ENCODE measurements around the gene TPRG1.
A peak's percentile ranks its signal among the peaks of the same experiment; 100 is the strongest.

Gene TPRG1

DNA sequence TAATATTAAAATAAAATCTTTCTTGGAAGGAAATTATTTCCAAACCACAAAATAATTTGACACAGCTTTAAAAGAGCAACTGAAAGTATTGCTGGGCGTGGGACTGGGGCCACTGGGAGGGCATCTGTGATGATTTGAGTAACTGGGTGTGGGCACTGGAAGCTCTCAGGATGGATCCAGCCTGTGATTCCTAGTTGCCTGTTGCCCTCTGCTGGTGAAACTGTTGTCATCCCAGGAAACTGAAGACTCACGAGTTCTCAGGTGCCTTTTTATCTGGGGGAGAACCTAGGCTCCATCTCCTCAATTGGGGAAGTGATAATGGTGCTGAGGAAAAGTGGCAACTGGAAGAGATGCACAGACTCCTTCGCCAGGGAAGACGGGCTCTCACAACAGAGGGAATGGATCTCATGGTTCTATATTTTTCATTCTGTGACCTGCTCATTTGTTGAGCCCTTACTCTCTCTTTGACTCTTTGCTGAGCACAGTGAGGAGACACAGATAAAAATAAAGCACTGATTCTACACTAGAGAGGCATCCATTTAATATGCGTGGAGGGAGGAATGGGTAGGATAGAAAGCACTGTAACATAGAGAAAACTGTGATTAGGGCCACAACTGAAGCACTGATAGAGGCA lies 61.6 kb downstream of the TPRG1 start:
- DNase-seq = peak; percentile 50

DNA sequence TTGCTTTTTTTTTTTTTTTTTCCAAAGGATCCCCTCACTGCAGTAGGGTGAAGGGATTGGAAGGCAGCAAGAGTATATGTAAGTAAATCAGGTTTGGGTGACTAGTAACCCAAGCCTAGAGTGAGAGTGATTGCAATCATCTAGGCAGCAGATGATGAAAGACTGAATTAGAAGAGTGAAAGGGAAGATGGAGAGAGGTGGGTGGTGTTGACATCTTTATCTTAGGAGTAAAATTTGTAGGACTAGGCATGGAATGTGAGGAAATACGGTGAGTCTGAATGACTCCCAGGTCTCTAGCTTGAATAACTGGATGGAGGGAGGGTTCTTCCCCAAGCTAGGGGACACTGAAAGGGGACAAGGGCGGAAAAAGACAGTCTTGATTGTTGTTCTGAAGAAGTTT lies 63.4 kb downstream of the TPRG1 start:
- no peak for DNase-seq

DNA sequence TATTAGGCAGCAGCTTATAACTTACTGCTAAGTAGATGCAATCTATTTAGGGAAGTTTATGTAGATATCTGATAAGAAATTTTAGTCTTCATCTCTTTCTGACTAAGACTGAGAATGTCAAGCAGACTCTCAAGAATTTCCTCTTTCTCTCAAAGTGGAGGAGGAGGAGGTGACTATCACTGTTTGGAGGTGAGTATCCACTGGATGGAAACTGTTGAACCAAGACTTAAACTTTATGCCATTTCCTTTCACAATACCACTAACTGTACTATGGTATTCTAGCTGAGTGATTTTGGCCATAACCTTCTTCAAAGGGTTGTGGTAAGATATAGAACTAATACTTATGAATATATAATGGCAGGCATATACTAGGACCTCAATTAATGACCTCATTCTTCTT lies 64.6 kb downstream of the TPRG1 start:
- DNase-seq = no peak

DNA sequence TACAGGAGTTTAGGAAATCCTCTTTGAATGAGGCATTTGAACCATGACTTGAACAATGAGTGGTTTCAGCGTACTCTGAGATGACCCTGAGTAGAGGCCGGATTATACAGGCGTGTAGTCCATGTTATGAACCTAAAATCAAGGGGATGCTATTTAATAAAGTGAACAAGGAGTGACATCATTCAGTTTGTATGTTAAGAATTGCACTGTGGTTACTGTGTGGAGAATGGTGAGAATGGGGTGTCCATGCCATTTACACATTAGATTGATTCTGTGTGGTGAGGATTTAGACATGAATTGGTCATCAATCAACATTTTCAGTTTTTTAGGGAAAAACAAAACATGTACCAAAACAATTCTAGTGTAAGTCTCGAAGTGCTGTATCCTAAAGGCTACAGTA lies 65.8 kb downstream of the TPRG1 start:
- DNase-seq = no peak

DNA sequence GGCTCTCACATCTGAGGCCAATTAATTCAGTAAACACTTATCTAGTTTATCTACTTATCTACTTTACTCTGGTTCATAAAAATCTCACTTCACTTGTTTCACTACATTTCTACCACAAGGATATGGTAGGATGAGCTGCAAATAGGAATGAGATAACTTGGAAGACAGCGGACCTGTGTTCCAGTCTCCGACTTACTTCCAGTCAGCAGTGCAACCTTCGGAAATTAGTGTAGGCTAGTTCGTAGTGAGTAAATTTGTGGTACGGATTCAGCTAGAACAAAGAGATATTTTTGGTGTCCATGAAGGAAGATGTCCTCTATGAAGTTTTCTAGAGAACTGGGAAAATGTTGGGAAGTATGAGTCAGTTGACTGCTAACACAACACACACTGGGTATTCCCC lies 66.3 kb downstream of the TPRG1 start:
- DNase-seq = no peak

DNA sequence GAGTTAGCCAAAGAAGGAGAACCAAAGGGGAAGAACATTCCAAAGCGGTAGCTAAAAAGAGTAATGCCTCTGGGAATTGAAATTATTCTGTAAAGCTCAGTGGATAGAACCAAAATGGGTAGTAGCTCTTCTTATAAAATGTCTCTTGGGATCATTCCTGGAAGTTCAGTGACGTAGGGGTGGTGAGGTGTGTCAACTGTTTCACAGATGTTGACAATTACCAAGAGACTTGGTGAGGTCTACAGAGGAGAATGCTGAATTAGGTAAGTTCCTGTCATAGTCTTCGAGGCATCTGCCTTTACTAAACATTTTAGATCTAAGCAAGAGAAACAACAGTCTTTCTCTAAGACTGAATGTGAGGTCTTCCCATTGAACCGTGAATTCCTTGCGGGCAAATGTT lies 67.8 kb downstream of the TPRG1 start:
- no peak for DNase-seq

DNA sequence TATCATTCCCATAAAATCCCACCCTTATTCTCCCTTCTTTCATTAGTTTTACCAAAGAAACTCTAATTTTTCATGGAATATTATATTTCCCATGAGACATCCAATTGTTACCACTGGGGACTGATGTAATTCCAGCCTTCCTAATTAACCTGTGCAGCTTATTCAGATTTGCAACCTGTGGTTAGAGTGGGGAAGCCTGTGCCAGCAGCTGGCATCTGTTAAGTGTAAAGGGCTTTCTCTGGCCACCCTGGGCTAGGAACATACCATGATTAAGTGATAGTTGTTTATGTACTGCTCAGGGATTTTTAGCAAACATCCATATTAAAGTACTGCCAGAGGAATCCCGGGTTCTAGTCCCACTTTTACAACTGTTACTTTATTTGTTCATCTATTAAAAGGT lies 78.2 kb downstream of the TPRG1 start:
- no peak for DNase-seq

DNA sequence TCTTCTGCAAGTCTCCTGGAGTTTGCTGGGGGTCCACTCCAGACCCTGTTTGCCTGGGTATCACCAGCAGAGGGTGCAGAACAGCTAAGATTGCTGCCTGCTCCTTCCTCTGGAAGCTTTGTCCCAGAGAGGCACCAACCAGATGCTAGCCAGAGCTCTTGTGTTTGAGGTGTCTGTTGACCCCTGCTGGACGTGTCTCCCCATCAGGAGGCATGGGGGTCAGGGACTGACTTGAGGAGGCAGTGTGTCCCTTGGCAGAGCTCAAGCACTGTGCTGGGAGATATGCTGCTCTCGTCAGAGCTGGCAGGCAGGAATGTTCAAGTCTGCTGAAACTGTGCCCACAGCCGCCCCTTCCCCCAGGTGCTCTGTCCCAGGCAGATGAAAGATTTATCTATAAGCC lies 86.5 kb downstream of the TPRG1 start:
- DNase-seq = no peak

DNA sequence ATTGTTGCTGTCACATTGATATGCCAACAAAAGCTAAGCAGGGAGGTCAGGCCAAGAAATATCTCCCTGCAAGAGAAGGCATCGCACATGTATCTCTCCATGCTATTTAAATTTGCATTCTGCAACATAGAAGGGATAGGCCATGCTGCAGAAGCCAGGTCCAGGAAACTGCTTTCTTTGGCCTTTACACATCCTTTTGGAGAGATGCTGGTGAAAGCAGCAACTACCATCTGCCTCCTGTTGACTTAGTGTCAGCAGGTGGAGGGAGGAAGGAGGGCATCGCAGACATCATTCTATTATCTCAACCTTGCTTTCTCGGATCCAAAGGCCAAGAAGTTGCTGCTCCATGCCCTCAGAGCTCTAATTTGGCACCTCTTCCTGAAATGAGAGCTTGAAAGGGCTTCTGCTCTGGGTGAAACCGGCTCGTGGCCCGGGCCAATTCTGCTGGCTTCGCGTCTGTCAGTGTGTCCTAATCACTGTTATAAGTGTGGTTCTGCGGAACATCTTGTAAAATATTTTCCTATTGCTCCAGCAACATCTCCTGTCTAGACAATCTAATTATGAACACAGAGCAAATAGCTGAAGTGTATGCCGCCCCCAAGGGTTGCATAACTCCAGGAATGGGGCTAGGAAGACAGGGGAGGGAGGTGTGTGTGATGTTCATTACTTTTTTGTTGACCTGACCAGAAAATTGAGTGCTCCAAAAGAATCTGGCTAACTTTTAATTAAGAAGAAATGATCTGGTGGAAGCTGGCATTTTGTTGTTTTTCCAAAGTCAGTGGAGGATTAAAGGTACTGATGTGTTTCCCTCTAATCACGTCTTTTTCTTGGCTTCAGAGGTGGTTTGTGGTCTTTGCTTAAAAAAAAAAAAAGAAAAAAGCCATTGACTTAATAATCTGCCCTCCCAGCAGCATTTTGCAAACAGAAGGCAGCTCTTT lies 89.1 kb downstream of the TPRG1 start:
- no peak for DNase-seq

DNA sequence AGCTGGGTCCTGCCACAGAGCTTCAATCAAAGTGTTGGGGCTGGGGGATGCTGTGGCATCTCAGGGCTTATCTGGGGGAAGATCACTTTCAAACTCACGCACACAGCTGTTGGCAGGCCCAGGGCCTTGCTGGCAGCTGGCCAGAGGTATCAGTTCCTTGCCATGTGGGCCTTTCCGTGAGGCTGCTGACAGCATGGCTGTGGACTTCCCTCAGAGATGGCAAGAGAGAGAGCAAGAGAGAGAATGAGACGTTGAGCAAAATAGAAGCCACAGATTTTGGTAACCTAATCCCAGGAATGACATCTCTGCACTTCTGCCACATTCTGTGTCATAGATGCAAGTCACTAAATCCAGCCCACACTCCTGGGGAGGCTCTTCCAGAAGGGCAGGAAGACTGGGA lies 91.0 kb downstream of the TPRG1 start:
- no peak for DNase-seq

DNA sequence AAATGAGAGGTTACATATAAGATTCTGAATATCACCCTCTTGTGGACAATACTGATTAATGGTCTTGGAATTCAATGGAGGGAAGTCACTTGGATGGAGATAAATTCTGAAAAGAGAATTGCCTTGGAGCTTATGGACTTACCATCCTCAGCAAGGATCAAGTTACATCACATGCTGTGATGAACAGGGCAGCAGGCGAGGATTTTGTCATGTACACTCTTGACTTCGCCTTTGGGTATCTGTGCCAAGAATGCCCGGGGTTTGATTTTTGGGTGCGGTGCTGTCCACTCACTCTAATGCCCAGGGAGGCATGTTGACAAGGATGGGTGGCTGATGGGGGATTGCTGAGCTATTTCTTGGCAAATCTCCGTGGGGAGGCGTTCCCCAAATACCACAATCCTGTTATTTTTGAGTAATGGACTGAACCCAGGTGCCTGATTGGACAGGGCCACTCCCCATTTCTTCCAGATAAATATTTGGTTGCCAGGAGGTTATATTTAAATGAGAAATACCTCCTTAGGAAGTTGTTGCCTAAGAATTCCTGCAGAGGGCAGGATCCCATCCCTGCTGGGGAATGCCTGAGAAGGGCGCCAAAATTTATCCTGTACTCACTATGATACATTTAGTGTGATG lies 96.3 kb downstream of the TPRG1 start:
- no peak for DNase-seq

DNA sequence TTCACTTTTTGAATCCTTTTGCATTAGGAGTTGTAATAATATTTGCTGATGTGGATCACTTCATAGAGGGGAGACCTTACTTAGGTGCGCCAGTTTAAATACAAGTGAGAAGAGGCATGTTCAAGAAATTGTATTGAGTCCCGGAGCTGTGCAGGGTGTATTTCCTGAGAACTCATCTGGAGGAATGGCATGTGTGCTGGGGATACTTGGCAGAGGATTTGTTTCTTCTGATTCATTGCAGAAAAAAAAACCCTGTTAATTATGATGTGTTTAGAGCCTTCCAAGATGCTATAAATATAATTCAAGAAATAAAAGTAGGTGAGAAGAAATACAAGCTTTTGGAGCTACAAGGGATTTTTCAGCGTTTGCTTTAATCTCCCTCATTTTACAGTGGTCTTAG lies 97.6 kb downstream of the TPRG1 start:
- DNase-seq = no peak

DNA sequence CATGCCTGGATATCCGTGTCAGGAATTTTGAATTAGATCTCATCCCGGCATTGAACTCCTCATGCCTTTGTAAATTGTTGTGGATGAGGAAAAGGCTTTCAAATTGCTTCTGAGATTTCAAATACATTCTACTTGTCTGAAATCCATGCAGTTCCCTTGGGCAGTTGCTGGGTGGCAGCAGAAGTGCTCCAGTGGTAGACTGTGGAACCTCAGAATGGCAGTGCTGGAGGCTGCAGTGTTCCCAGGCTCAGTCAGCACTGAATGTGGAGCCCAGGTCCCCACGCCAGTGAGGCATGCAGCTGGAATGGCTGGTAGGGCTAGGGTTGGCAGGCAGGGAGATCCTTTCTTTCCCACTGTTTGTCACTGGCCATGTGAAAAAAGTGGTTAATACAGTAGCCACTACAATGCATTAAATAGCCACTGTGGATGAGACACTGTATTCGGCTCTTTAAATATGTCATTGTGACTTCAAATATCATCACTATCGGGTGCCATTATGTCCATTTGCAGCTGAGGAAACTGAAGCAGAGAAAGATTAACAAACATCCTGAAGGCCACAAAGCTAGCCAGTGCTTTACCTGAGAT lies 98.6 kb downstream of the TPRG1 start:
- peak; percentile 43 for DNase-seq

DNA sequence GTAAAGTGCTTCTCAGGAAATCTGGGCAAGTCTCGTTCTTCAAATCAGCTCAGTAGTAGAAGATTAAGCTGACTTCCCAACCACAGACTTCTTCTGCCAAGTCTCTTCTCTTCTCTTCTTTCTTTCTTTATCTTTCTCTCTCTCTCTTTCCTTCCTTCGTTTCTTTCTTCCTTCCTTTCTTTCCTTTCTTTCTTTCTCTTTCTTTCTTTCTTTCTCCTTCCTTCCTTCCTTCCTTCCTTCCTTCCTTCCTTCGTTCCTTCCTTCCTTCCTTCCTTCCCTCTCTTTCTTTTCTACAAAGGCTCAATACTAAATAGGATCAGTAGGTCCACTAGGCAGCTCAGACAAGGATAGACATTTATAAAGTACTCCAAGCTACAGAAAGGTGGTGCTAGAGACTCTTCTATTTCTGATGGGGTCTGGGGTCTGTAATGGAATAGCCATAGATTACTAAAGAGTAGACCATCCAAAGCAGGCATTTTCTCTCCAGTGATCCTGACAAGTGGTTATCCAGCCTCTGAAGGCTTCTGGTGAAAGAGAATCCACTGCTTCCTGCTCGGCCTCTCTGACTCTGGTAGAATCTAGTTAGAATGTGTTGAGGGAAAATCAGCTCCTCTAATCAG lies 100.8 kb downstream of the TPRG1 start:
- peak; percentile 57 for DNase-seq

DNA sequence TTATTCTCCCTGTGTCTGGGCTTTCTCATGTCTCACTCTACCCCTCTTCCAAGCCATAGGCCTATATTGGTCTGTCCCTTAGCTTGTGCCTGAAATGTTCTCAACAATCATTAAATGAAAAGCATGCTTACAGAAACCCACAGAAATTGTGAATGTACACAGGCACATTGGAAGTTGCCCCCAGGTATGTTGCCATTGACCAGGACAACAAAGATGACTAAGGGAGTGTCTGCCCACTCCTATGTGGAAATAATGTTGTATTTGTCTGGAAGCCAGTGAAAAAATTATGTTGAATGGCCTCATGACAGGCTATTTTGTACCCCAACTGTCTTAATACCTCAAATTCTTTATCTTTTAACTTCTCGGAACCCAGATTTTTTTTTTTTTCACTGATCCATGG lies 102.0 kb downstream of the TPRG1 start:
- no peak for DNase-seq

DNA sequence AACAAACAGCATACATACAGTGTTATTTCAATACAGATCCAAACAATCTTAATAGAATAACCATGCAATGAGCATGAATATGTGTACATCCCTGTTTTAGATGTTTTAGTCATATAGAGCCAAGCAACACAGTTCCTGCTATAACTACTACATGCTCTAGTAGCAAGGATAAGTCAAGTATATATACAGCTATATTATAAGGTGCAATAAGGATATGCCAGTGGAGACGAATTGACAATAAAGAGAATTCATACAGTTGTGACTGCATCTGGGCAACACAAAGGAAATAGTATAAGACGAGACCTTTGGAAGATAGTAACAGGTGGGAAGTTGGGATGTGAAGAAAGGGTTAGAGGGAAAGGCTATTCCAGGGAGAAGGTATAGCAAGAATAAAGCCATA lies 103.4 kb downstream of the TPRG1 start:
- DNase-seq = no peak

DNA sequence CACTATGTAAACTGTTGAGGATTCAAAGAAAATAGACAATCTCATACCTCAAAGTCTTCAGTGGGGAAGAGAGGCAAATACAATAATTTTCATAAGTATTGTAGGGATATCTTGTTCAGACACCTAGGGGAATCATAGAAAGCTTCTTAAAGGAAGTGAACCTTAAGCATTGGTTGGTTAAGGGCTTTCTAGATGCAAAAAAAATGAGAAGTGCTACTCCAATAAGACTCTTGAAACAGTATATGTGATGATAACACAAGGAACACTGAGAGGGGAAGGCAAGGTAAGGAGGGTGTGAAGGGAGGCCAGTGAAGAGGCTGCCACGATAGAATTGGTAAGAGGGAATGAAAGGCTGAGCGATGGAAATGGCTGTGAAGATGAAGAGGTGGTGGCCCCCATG lies 104.1 kb downstream of the TPRG1 start:
- DNase-seq = no peak

DNA sequence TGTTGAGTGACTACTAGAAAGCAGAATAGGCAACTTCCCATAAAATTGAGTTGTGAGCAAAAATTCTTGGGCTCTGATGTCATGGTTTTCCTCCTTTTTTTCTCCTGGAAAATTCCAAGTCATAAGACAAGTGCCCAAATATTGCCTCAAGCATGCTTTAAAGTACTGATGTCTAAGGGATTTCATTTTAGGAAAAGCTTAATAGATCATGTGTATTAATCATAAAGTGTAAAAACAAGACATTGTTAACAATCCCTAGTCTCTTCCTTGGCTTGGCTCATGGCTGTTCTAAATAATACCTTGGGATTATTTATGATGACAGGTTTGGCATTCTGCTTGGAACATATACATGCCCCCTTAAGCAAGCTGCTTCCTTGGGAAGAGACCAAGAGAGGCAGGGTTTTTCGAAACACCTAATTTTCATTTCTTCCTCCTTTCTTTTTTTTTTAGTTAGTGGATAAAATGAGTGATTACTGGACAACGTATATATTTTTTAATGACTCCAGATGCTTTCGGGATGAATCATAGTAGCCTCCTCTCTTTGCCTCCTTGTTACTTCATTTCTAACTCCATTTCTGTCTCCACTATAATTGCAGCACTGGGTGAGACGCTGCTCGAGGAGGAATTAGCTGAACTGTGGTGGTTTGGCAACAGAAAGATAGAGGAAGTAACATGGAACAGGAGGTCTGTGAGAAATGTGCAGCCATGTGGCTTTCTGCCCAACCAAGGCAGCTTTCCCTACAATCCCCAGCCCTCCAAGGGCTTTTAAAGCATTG lies 104.9 kb downstream of the TPRG1 start:
- DNase-seq = no peak

DNA sequence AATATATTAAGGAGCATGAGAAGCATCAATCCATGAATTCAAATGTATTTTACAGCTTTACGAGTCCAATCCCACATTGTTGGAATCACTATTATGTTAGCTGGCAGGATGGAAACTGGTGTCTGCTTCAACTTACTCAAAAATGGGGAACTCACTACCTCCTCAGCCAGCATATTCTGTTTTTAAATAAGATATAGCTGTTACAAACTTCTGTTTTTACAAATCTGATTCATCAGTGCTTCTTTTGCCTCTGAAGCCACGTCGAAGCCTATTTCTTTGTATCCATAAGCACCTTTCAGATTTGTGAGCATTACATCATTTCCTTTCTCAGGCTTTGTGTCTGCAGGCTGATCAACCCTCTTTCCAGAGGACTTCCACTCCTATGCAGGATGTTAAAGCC lies 105.9 kb downstream of the TPRG1 start:
- DNase-seq = no peak

DNA sequence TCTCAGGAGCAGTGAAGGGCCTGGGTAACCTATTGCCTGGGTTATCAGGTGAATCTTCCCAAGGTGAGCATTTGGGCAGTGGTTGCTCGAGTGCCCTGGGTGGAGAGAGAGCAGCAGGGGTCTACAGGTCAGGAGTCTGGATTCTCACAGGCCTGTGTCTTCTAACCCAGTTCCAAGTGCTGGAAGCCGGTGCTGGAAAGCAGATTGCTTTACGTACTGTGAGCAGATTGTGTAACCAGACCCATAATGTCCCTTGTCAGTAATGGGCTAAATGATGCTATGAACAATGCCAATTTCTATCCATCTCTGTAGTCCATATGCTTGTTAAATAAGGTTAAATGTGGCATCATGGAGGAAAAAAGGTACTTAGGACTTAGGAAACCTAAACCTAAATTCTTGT lies 106.5 kb downstream of the TPRG1 start:
- no peak for DNase-seq

DNA sequence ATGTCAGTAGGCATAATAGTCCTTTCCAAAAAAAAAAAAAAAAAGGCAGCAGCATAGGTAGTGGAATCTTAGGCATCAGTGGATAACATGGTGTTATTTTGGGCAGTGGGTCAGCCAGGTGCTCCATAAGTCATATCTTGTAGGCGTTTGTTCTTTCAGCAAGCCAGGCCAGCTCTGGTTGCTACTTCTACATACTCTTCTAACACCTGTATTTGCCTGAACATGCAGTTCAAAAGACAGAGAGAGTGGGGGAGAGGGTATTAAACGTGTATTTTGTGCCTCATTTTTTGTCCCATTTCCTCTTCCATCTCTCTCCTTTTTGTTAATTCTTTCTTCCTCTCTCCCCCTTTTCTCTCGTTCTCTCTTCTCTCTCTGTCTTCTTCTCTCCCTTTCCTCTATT lies 110.4 kb downstream of the TPRG1 start:
- no peak for DNase-seq

DNA sequence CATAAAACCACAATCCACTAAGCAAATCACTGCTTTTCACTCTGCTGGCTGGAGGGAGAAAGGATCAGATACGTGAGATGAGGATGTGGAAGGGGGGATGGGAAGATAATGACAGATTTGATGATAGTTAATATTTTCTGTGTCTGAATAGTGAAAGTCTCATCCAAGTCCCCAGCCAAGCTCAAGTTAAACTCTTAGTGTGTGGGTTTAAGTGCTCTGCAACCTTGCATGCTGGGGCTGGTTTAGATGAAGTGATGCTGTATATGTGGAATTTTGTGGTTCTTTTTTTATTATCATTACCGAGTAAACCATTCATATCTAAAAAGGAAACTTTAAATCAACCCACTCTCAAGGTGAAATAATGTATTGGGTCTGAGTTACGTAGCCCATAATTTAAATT lies 111.0 kb downstream of the TPRG1 start:
- DNase-seq = no peak

DNA sequence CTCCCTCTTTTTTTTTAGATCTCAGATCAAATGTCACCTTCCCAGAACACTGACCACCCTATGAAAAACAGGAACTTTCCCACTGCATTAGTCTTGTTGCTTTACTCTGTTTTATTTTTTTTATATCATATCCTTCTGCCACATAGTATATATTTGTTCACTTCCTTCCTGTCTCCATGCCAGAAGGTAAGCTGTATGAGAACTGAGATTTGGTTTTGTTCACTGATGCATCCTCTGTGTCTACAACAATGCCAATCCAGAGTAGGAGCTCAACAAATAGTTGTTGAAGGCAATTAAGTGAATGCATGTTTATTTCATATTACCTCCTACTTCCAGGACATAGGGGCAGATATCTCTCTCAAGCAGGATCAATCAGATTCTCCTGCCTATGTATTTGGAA lies 114.4 kb downstream of the TPRG1 start:
- DNase-seq = no peak
